Stimulated activated CD8-positive, alpha-beta memory T cell treated with anti-CD3 and anti-CD28 coated beads, Interleukin-15, amount 100 ng/mL, for 4 hours (primary cell): ENCODE measurements around the gene MFF.
"Not testable (repeated sequence)": the region's sequence is repeated elsewhere in the genome, so short reads cannot be mapped to it uniquely, and the experiment has no call there.

Experiments
- DNase-seq, 2 donors: peaks; one replicate each; pipeline ENCODE4 v3.0.0-alpha.2; 2020; ENCODE audit warnings: low read depth in 2 of 2

MFF gene

DNA sequence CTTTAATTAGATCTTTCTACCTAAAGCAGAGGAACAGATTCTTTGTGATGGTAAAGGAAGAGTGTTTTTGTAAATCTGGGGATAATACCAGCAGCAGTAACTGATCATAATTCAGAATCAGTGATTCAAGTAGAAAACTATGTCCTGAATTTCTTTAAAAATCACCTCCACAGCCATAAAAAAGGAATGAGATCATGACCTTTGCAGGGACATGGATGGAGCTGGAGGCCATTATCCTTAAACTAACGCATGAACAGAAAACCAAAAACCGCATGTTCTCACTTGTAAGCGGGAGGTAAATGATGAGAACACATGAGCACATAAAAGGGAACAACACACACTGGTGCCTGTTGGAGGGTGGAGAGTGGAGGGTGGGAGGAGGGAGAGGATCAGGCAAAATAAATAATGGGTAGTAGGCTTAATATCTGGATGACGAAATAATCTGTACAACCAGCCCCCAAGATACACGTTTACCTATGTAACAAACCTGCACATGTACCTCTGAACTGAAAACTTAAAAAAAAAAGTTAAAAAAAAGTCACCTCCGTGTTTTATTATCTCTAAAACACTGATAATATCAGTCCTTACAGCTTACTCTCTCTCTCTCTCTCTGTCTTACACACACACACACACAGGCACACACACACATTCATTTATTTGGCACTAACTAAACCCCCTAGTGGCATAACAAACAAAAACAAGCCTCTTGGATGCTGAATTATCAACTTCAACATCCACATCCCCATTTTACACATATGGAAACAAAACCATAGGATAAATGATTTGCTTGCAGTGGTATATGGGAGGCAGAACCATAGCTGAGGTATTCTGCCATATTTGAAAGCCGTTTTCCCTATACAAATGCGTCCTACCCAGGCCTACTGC is 52.7 kb downstream of the MFF start:
- DNase-seq = no peak

DNA sequence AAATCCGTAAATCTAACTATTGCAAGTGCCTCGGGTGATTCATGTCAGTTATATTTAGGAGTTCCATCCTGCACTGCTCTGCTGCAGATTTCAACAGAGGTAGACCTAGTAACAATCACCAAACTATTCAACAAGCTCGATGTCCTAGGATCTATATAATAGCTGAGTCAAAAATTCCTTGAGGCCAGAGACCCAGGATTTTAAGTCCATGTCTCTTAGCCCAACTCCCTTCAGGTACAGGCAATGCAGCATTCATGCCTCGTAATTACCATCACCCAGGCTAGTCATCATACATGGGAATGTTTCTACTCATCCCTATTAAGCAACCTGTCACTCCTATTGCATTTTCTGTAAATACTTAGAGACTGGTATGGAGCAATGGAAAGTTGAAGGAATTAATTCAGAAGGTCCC is 53.3 kb downstream of the MFF start:
- no peak for DNase-seq

DNA sequence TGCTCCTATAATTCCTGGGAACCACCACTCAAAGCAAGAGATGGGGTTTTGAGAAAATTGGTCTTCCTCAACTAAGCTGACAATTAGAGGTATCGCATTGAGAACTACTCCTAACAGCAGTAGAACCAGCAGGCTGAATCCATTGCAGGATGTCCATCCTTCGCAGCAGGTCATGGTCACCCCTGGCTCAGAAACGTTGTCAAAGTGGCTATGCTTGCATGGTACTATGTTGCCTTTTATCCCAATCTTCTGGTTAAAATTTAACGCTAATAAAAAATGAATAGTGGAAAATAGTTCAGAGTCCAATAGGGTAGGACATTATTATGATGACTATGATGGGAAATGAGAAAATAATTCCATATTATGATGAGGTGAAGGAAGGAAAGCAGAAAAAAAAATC is 54.0 kb downstream of the MFF start, which contains the start of gene TM4SF20:
TM4SF20 (minus strand) TSS at position 212 of the 400 bp plus-strand sequence; CDS start at position 174, 38 bp downstream.
- DNase-seq = no peak

DNA sequence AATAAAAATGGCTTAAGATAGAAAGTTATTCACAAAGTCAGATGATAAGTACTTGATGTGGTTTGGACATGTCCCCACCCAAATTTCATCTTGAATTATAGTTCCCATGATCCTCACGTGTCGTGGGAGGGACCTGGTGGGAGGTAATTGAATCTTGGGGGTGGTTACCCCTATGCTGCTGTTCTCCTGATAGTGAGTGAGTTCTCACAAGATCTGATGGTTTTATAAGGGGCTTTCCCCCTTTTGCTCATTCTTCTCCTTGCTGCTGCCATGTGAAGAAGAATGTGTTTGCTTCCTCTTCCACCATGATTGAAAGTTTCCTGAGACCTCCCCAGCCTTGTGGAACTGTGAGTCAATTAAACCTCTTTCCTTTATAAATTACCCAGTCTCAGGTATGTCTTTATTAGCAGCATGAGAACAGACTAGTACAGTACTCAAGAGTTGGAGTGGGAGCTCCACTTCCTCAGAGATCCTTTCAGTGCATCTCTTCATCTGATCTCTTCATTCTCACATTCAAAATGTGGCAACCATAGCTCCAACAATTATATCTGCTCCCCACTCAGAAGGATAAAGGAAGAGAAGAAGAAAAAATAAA is 57.3 kb downstream of the MFF start:
- DNase-seq = not testable (repeated sequence)

DNA sequence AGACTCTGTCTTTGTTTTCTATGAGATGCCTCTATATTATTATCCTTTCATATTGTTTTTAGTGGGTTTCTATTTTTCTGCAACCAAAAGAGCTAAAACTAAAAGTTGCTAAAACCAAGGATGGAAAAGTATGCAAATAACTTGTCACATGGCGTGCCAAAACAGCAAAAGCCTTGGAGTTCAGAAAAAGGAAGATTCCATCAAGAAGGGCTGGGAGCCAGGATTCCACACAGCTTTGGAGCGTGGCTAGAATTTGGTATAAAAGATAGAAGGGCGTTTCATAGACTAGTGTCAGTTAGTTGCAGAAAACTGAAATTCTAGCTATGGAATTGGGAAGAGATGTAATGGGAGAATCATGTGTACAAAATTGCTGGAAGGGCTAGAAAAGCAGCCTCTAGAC is 58.6 kb downstream of the MFF start:
- DNase-seq = no peak

DNA sequence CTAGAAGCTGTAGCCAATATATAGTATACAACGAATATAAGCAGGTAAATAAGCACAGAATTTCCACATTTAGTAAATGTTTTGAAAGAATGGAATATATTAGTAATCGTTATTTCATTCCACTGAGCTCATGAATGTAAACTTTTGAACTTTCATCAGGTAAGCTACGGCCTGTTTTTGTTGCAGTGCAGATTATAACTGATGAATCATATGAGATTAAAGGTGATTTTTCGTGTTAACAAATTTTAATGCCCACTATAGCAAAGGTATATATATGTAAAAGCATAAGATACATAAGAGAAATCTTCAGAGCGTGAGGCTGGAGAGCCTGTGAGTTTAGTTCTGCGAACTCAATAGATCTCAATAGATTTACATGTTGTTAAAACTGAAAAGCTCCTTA is 61.6 kb downstream of the MFF start:
- no peak for DNase-seq

DNA sequence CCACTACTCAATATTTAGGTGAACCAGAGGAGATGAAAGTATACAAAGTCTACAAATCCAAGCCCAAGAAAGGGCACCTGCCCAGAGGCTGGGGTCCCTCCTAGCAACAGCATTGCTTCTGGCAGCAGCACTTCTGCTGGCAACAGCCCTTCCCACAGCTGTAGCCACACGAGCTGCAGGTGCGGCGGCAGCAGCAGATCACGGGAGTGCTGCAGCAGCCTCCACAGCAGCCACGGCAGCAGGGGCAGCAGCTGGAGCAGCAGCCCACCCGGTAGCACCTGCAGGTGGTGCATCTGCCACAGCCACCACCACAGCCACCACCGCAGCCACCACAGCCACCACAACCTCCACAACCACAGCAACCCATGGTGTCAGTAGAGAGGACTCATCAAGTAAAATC is 62.5 kb downstream of the MFF start, which contains the start of gene SCYGR1:
SCYGR1 (minus strand) TSS at position 367 of the 400 bp plus-strand sequence; CDS start at position 367, 0 bp downstream.
- not testable (repeated sequence) for DNase-seq

DNA sequence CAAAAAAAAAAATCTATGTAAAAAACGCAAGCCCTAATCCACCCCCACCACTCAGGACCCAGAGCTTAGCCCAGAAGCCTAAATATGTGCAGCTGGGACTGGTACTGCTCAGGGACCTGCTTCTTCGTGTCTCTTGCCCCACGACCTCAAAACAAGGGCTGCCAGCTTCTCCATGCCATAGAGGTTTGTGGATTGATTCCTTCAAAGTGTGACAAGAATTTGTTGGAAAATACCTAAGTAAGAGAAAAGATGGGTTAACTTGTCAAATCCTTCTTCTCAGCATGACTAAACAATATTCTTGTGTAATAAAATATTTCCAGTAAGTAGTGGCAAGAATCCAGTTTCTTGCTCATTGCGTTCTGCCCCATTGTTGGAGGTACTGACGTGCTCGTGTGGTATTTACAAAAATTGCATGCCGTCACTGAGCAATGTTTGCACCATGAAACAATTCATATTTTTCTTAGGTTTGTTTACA is 63.5 kb downstream of the MFF start:
- no peak for DNase-seq

DNA sequence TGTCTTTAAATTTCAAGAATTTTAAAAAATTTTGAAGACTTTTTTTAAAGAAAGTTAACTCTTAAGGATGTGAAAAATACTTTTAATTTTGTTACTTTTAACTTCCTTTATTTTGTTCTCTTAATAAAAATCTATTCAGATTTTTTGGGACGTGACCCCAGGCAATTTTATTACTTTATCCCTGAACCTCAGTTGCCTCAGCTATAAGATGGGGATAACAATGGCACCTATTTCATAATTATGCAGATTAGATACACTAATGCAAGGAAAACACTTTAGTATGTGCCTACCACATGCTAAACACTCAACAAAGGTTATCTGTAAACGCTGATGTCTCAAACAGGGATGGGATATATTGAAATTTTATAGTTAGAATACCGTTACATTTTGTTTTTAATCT is 64.2 kb downstream of the MFF start:
- no peak for DNase-seq

DNA sequence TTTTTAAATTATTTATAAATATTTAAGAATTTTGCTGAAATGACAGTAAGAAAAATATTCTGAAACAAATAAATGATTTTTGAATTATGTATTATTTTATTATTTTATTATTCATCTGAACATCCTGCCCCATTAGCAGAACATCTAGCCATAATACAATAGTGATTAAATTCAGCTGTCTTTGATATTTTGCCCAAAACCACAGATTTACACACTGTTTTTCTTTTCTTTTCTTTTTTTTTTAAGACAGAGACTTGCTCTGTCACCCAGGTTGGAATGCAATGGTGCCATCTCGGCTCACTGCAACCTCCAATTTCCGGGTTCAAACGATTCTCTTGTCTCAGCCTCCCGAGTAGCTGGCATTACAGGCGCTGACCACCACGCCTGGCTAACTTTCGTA is 64.6 kb downstream of the MFF start:
- no peak for DNase-seq

DNA sequence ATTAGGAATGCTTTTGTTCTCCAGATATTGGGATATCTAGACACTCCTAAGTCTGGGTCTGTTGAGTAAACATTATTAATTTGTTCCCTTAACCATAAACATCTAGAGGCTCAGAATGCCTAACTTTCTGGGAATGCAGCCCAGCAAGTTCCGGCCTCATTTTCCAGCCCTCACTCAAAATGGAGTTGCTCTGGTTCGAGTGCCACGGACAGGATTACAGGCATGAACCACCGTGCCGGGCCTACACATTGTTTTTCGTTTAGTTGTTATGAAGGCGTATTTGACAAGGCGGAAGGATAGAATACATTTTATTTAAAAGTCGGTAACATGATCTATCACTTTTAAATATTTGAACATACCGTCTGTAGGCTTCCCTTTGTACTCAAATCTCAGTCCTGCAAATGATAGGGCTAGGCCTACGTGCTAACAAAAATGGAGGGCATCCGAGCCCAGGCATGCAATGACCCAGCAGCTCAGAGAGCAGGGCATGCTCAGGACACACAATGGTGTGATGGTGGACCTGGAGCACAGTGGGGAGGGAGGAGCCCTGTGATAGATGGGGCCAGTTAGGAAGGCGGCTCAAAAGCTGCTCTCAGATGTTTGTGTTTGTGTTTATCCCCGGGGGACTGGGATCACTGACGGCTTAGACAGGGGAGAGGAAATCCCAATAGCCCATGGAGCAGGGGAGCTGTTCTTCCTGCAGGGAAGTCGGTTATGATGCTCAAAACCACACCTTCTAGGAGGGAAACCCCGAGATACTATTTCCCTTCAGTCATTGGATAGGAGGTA is 65.6 kb downstream of the MFF start:
- DNase-seq = no peak

DNA sequence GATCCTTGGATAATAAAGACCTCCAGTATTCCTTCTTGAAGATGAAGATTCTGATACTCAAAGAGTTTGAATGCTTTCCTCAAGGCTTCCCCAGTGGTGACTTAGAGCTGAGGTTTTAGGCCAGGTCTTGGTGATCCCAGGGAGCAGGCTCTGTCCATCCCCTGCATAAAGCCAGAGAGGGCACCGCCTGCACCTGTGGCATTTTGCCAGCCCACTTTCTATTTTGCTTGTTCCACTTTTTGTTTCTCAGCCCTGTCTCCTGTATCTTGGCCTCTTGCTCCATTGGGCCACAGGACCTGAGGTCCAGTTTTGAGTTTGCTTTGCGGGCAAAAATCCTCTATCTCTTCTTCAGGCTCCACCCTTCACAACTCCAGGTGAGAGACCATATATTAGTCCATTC is 69.3 kb downstream of the MFF start:
- DNase-seq = no peak

DNA sequence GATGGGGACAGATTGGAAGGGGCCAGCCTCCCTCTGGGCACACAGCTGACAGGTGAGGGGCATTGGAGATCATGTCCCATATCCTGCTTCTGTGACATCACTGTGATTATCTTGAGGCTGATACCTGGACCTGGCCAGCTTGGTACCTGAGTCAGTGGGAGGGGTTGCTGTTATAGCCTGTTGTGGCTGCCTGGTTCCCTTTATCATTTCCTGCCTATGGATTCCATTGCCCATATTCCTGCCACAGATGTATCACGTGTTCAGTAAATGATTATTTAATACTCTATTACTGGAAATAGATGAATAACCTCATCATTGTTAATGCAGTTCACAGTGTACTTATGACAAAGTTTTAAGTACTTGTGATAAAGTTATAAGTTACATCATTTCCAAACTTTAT is 70.5 kb downstream of the MFF start:
- DNase-seq = no peak

DNA sequence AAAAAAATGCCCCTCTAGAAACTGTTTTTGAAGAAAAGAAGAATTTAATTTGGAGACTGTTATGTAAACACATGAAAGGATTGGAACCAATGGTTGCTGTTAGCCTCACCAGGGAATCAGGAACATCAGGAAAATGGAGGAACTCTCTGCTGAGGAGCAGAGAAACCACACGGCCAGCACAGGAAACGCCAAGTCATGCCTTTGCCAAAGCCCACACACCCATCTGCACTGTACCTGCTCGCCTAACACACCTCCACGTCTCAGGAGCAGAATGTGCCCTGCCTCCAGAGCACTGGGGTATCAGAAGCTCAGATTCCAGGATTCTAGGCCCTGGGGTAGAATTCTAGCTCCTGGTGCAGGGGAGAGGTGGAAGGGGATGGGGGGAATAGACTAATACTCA is 72.5 kb downstream of the MFF start:
- DNase-seq = no peak

DNA sequence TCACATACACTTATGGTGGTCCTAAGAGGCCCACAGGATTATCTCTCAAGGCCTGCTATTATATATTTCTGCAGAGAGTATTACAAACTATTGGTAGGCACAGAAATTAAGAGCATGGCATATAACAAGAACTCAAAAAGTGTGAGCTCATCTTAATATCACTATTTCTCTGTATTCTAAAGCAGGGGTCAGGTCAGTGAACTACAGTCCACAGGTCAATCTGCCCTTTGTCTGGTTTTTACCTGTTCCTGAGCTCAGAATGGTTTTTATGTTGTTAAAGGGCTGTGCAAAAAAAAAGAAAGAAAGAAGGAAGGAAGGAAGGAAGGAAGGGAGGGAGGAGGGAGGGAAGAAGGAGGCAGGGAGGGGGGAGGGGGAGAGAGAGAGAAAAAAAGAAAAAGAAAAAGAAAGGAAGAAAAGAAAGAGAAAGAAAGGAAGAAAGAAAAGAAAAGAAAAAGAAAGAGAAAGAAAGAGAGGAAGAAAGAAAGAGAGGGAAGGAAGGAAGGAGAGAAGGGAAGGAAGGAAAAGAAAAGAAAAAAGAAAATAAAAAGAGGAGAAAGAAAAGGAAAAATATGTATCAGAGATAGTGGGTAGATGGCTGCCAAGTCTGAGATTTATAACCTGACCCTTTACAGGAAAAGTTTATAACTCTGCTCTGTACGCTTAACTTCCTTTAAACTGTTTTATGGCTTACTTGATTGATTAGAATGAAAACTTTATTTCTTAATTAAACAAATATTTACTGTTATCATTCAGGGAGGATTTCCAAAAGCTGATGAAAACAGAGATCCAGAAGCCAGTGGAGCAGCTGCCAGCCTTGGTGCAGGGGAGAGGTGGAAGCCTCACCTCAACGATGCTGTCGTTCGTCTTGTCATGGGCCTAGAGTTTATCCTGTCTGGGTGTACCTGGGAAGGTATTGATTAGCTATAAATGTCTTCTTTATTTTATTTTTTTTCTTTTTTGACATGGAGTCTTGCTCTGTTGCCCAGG is 73.9 kb downstream of the MFF start:
- DNase-seq = no peak

DNA sequence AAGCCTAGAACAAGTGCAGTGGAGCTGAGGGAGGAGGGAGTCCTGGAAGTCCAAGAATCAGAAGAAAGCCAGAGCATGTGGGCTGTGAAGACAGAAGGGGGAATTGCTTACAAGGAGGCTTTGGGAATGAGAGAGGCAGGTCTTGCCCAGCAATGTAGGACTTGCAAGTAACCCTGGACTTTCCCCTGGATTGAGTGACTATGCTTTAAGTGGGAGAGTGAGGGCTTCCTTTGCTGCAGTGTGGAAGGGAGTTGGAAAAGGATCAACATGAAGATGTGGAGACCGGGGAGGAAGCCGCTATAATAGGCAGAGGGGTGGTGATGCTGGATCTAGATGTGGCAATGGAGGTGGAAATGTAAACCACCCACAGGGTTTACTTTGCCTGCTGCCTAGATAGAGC is 76.5 kb downstream of the MFF start:
- DNase-seq = no peak

DNA sequence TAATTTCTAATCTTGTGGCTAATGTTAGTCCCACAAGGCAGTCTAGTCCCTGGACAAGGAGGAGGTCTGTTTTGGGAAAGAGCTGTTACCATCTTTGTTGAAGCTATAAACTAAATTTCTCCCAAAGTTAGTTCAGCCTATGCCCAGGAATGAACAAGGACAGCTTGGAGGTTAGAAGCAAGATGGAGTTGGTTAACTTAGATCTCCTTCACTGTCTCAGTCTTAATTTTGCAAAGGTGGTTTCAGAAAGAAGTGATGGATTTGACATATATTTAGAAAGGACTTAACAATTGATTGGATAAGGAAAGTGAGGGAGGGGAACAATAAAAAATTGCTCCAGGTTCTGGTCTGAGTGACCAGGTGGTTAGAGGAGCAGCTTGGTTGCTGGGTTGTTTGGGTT is 77.3 kb downstream of the MFF start:
- DNase-seq = no peak

DNA sequence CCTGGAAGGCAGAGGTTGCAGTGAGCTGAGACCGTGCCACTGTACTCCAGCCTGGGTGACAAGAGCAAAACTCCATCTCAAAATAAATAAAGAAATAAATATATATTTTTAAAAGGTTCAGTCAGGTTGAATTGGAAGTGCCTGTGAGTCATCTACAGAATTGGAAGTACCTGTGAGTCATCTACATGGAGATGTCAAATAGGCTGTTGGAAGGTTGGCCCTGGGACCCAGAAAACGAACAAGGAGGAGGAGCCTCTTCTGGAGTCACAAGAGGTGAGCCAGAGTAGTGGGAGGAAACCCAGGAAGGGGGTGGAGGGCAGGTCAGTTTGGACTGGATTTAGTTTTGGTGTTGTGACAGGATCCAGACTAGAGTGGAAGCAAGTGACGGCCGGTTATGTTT is 77.9 kb downstream of the MFF start:
- DNase-seq = no peak

DNA sequence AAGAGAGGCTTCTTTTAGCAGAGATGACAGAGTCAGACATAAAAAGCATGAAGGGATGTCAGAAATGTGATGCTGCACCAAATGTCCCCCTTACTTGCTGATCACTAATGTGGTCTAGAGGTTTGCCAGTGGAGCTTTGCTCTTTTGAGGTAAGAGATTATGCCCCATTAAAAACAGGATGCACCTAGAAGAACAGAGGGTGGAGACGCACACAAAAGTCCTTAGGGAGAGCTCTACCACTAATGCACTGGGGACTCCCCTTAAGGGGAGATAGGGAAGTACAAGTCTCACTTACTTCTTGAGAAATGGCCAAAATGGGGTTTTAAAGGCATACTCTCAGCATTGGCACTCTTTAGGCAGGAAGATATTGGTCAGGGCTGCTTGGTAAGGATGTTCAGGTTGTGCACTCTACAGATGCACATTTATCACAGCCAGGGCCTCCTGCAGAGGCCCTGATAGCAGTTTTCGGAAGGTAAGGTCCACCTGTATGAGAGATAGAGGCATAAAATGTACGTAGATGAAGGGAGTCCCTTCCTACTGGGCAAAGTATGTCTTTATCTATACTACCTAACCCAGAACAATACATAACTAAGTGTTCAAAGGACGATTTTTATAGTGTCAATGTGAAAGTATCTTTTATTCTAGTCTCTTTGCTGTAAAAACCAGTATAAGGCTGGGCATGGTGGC is 79.7 kb downstream of the MFF start:
- no peak for DNase-seq
